ENCODE measurements around the gene PCDHB6.
"Not testable (repeated sequence)": the region's sequence is repeated elsewhere in the genome, so short reads cannot be mapped to it uniquely, and the experiment has no call there.

Gene PCDHB6

GRCh38 chr5:141199359-141200235 is 49.7 kb downstream of the PCDHB6 start, which contains the start of gene PCDHB11:
Gene PCDHB11, plus strand, starts transcription at chr5:141199627. Its CDS starts 148 bp downstream, at chr5:141199775.
- no peak within 1 kb of the TSS for H3K4me3 ChIP-seq (ENCODE audit: low read depth, low read length)
- no peak for TF ChIP-seq CTCF (IDR thresholded peaks at IDR 0.05; ENCODE audit: borderline replicate concordance, insufficient read depth, low read depth, low read length)

- H3K4me3 ChIP-seq (ENCODE audit: low read depth, low read length) = not testable (repeated sequence)
These were observed 51.3 kb downstream of the PCDHB6 start for GRCh38 chr5:141201126-141201525.

- H3K4me3 ChIP-seq (ENCODE audit: low read depth, low read length) = not testable (repeated sequence)
These were observed 51.8 kb downstream of the PCDHB6 start for GRCh38 chr5:141201646-141202045.
